GM12875 (cell line): ENCODE data around the gene MGLL.
"Not testable (repeated sequence)": the region's sequence is repeated elsewhere in the genome, so short reads cannot be mapped to it uniquely, and the experiment has no call there.

Source experiments
- H3K4me3 ChIP-seq: one replicate; pipeline ENCODE4 v1.5.1; 2011; ENCODE audit warnings: low read depth, low read length, control low read depth
- TF ChIP-seq, protein P1 (sequence below): IDR thresholded peaks from 2 replicates; pipeline ENCODE4 v1.5.1; 2011; ENCODE audit warnings: low read depth, mild to moderate bottlenecking, control low read depth, inconsistent platforms, low read length, moderate library complexity, borderline replicate concordance; ENCODE audit not compliant: insufficient read depth

The MGLL gene

GRCh38 chr3:127663151-127663550, 159.2 kb downstream of the MGLL start:
- no peak overlapping the region for H3K4me3 ChIP-seq
- TF ChIP-seq, protein P1, sequence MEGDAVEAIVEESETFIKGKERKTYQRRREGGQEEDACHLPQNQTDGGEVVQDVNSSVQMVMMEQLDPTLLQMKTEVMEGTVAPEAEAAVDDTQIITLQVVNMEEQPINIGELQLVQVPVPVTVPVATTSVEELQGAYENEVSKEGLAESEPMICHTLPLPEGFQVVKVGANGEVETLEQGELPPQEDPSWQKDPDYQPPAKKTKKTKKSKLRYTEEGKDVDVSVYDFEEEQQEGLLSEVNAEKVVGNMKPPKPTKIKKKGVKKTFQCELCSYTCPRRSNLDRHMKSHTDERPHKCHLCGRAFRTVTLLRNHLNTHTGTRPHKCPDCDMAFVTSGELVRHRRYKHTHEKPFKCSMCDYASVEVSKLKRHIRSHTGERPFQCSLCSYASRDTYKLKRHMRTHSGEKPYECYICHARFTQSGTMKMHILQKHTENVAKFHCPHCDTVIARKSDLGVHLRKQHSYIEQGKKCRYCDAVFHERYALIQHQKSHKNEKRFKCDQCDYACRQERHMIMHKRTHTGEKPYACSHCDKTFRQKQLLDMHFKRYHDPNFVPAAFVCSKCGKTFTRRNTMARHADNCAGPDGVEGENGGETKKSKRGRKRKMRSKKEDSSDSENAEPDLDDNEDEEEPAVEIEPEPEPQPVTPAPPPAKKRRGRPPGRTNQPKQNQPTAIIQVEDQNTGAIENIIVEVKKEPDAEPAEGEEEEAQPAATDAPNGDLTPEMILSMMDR, result no peak

GRCh38 chr3:127662001-127662469, 160.3 kb downstream of the MGLL start:
- H3K4me3 ChIP-seq, result no peak overlapping the region
- TF ChIP-seq, protein P1, result no peak

- H3K4me3 ChIP-seq, result no peak overlapping the region
- TF ChIP-seq, protein P1, result no peak
Measured at GRCh38 chr3:127661600-127661999, 160.7 kb downstream of the MGLL start.

- TF ChIP-seq, protein P1, result no peak
Measured at GRCh38 chr3:127660621-127661251, 161.6 kb downstream of the MGLL start.

GRCh38 chr3:127658234-127658633, 164.1 kb downstream of the MGLL start:
- TF ChIP-seq, protein P1, result no peak
- no peak overlapping the region for H3K4me3 ChIP-seq

More at GRCh38 chr3:127660621-127661251, 161.6 kb downstream of the MGLL start:
- H3K4me3 ChIP-seq, result no peak overlapping the region

DNA sequence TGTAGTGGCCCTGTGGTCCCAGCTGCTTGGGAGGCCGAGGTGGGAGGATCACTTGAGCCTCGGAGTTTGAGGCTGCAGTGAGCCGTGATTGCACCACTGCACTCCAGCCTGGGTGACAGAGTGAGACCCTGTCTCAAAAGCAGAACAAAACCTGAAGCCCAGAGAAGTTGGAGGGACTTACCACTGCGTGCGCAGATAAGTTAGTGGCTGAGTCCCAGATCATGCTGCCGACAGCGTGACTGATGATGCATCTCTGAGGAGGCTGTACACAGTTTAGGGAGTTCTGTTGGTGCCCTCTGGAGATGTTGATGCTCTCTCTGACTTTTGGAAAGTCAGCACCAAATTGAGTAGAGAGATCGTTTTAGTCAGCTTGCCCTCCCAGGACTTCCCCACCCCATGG, 165.4 kb downstream of the MGLL start:
- H3K4me3 ChIP-seq, result no peak overlapping the region
- TF ChIP-seq, protein P1, result no peak

- TF ChIP-seq, protein P1, result no peak
- no peak overlapping the region for H3K4me3 ChIP-seq
Measured at GRCh38 chr3:127655641-127656040, 166.7 kb downstream of the MGLL start.

GRCh38 chr3:127654993-127655392, 167.3 kb downstream of the MGLL start:
- not testable (repeated sequence) for H3K4me3 ChIP-seq
